Measurements from ENCODE around the gene SLC12A7.

SLC12A7 gene

DNA sequence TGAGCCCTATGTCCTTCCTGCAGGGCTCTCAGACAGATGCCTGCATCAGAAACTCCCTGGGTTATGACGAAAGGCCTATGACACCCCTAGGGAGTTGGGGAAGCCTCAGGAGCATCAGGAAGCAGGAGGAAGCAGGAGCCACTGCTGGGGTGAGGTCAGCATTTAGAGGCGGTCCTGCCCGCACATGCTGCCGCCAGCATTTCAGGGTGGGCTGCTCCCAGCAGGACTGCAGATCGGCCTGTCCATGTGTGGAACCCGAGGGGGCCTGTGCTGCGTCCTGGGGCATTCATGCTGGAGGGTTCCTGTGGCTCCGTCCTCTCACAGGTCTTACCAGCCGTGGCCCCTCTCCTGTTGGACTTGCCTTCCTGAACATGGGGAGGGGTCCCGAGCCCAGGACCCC, 96.4 kb downstream of the SLC12A7 start:
- DNase-seq = no peak

DNA sequence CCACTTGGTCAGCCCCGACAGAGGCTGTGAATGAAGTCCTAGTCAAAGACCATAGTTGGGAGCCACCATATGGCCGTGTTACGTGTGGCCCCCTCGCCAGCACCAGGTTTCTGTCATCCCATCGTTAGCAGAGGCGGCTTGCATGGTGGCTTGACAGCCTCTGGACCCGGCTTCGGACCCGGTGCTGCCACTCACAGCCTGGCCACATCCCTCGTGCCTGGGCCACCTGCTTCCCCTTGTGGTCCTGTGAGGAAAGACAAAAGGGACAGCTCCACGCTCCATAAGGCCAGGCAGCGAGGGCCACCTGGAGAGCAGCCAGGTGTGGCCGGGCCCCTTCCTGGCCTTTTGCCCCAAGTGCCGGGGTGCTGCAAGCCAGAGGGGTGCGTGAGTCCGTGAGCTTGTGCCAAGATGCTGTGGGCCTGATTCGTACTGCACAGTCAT, 97.1 kb downstream of the SLC12A7 start:
- no peak for DNase-seq

DNA sequence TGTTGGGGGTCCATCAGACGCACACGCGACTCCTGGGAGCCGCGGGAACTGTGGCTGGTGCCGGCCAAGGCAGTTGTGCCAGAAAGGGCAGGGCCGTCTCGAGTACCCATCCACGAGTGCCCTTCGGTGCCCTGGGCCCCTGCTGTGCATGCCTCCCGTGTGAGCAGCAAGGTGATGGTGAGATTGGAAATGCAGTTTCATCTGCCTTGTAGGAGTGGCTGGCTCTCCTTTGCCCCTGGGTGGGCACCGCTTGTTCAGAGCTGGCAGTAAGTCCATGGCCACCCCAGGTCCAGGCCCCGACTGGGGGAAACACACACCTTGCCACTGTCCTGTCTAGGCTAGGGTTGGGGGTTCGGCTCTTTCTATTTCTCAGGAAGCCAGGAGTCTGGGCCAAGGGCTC, 97.5 kb downstream of the SLC12A7 start:
- no peak for DNase-seq

DNA sequence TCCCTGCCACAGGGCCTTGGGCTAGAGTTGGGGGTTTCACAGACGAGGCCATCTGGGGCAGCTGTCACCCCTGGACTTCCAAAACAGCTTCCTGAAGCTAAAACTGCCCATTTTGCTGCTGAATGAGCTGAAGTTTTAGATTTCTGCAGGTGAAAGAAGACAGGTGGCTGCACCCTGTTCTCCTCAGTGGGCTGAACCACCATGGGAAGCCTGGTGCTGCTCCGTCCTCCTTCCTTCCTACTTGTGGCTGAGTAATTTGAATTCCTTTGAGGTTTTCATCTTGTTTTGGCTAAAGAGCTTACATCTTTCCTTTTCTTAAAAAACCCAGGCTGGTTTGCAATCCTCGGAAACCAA, 97.9 kb downstream of the SLC12A7 start:
- DNase-seq = no peak

DNA sequence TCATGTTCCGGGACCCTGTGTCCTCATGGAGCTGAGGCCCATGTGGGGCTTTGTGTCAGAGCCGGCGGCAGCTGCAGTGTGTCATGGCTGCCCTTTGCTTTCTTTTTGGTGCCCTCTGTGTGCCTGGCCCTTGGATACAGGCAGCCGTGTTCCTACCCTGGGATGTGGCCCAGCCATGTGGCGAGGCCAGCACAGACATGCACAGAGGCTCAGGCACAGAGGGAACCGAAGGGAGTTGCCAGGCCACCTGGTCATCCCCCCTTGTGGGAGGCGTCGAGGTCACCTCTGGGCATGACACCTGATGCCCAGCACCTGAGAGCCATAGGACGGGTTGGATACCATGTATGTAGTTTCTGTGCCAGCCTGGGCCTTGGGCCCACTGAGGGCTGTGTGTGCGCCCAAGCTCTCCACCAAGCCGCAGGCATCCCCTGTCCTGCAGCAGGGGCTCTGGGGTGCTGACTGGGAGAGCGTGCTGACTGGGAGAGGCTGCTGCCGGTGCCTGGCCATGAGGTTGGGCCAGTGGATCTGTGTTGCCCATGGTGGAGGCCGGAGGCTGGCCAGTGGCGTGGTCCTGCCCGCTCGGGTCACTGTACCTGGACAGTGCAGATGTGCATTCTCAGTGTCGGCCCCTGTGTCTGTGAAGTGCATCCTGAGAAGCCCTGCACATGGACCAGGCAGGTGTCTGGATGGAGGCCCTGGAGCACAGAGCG, 98.5 kb downstream of the SLC12A7 start:
- DNase-seq = no peak

DNA sequence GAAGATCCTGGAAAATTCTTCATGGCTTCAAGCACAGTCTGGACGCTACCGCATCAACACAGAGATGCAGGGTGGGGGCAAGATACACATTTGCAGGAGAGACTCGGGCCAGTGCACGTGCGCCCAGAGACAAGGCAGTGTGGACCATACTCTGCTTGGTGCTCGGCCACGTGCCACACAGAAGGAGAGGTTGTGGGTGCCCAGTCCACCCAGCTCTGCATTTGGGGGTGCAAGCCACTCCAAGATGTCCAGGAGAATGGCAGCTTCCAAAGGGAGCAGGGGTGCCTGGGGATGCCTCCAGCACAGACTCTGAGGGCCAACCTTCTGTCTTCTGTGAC, 99.0 kb downstream of the SLC12A7 start:
- DNase-seq = no peak

DNA sequence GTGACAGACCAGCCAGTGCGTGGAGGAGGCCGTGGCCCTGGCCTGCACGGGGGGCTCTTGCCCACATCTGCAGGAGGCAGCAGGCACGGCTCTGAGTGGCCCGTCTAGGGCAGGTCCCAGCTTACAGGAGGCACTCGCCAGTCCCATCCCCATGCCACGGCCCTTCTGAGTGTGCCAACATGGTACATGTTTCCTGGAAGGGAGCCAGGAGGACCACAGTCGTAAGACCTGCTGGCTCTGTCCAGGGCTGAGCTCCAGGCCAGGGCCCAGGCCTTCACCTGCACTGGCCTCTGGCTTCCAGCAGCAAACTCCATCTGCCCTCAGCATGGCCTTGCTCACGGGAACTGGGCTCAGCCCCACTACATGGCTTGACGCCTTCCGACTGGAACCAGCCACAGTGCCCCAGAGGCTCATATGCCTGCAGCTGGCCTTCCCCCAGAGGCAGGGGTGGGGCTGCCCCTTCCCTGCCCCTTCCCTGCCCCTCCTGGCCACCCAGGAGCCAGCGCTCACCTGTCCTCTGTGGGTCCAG, 99.5 kb downstream of the SLC12A7 start:
- no peak for DNase-seq

DNA sequence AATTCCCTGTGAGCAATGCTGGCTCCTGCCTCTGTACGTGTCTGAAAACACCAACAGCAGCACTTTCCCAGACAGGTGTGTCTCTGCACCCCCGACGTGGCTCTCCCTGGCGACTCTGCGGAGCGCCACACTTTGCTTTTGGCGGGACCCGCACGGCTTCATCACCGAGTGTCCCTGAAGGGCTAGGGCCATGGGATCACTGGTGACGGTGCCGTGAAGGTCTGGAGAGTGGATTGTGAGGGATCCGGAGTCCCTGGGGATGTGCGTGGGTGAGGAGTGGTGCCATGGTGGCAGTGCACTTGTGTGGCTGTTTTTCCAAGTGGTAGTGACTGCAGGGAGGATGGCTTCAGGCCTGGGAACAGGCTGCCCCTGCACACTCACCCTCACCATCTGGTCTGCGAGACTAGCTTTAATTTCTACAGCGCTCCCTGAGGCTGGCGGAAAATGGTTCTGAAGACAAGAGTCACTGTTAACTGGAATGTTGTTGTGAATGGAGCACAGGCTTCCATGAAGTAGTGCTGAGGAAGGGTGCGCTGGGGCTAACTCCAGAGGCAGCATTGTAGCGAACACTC, 100.0 kb downstream of the SLC12A7 start:
- DNase-seq = no peak

DNA sequence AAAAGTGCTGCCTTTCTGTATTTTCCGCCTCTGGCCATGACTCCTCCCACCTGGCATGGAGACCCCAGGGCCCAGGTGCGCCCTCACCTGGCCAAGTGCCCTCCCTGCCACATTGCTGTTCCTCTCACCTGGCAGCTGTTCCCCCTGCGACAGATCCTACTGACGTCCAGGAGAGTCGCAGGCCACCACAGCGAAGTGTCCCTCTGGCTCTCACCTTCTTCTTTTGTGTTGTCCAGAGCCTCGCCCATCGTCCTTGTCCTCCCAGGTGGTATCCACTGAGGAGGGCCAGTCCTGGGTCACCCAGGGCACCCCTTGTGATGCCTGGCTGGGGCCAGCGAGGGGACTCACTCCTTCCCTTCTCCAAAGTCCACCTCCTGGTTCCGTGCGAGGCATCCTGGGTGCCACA, 100.6 kb downstream of the SLC12A7 start:
- DNase-seq = peak; percentile 41

DNA sequence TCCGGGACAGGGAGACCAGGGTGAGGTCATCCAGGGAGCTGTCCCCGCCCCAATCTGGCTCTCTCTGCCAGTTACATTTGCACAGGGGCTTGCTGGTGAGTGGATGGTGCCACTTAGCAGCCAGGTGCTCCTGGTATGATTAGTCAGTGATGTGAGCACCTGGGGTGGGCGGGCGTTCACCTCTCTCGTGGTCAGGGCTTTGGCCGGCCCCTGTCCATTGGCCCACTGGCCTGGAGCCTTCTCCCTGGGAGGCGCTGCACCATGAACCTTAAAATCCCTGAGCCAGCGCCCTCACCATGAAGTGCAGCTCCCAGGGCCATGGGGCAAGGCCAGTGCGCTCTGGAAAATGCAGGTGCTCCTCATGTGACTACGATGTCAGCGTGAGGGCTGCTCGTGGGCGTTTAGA, 101.2 kb downstream of the SLC12A7 start:
- no peak for DNase-seq

DNA sequence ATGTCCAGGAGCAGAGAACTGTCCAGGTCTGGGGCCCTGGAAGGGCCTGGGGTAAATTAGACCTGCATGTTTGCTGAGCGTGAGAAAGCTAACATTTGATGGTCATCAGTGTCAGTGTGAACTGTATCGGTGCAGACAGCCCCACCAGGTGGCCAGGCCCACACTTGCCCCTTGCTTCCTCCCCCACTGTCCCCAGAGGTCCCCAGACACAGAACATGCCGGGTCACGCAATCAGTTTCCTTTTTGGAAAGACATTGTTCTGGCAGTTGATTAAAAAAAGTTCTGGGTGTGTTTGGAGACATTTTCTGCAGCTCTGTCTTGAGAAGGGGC, 101.7 kb downstream of the SLC12A7 start:
- DNase-seq = no peak

DNA sequence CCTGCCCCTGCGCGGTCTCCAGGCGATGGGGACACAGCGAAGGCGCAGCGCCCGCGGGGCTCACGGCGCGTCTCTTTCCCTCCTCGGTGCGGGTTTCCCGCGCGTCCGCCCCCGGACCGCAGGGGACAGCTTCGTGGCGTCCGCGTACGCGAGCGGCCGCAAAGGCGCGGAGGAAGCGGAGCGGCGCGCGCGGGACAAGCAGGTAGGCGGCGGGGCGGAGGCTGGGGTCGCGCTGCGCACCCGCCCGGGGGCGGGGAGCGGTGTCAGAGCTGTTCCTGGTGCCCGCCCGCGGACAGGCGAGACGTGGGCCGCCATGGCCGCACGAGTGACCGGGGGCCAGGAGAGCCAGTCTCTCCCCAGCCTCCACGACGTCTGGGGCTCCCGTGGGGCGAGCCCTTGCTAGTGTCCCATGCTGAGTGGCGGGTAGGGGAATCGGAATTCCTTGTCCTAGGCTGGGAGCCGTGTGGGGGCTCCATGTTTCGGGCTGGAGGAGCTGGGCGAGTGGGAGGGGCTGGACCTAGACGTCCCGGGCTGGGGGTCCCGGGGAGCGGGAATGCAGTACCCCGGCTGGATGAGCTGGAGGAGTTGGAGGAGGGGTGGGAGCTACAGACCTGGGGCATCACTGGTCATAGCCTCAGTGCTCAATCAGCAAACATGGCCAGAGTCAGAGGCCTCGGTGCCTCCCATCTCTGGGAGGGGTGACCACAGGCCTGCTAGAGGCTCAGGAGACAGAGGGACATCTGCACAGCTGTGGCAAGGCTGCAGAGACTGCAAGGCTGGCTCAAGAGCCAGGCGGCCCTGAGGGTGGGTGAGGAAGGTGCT, 102.3 kb downstream of the SLC12A7 start:
- no peak for DNase-seq

DNA sequence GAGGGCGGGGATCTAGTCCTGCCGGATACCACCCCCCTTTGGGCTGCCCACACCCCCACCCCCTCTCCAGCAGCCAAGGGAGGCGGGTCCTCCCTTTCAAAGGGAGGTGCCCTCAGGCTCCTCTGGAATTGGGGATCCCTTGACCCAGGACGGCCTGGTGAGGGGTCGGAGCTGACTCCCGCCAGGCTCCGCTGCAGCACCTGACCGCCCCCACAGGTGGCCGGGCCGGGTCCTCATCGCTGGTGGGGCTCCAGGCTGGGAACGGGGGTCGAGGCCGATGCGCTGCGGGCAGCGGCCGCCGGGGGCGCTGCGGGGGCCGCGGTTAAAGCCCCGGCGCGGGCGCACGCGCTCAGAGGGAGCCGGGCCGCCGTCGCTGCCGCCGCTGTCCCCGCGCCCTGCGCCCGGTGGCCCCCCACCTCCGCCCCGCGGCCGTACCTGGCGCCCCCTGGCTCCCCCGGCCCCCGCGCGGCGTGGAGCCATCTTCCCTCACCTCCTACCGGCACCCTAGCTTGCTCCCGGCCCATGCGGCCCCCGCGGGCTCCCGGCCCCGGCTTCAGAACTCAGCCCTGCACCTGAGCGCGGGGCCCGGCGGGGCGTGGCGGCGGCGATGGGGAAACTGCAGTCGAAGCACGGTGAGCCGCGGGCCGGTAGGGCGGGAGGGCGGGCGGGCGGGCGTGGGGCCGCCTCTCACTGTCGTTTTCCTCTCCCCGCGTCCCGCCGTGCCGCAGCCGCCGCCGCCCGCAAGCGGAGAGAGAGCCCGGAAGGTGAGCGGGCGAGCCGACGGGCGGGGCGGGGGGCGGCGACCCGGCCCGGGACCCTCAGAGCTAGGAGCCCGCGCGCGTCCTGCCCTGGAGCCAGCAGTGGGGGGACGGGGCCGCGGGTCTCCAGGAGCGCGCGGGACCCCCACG, 103.2 kb downstream of the SLC12A7 start, which contains the start of gene NKD2:
Gene NKD2, plus strand, starts transcription at position 352 of the 908 bp plus-strand sequence. Its CDS starts 256 bp downstream, at position 608.
- no peak for DNase-seq

DNA sequence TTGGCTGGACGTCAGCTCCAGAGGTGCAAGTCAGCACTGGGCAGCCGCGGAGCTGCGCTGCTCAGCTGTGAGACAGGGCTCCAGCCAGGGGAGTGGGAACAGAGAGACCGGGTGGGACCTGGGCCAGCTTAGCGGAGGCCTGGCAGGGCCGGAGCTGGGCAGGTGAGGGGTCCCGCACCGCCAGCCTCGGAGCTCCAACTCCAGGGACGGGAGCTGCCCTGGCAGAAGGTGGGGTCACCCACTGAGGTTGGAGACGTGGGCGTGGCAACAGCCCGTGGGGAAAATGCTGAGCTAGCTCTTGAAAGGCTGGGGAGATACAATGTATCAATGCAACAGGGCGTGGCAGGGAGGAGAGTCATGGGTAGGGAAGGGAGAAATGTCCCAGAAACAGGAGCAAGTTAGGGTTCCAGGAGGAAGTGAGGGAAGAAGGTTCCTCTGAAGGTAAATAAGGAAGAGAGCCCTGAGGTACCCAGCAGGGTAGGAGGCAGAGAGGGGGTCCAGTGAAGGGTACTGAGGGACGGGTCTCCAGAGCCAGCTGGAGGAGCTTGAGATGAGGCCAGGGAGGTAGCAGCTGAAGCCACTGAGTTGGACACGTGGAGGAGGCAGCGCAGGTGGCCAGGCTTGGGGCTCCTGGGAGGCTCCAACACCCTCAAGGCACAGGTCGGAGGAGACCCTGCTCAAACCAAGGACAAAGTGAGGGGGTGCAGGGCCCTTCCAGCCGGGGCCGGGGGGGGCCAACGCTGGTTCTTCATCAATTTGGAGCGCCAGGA, 104.0 kb downstream of the SLC12A7 start:
- DNase-seq = no peak

DNA sequence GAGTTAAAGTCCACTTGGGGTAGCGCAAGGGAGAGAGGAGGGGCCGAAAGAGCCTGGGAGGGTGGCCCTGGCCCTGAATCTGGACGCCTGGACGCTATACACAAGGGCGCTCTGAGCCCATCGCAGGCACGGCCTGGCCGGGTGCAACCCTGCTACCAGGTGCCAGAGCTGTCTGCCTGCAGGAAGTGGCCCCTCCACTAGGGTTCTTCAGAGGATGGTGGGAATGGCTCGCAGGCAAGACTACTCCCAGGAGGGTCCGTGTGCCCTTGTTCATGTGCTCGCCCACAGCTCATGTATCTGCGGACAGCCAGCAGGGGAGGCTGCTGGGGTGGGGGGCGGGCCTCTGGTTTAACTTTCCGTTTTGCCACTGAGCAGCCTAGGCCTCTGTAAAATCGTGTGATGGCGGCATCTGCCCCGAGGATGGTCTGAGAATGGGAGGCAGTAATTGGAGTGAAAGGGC, 104.6 kb downstream of the SLC12A7 start:
- DNase-seq = no peak

DNA sequence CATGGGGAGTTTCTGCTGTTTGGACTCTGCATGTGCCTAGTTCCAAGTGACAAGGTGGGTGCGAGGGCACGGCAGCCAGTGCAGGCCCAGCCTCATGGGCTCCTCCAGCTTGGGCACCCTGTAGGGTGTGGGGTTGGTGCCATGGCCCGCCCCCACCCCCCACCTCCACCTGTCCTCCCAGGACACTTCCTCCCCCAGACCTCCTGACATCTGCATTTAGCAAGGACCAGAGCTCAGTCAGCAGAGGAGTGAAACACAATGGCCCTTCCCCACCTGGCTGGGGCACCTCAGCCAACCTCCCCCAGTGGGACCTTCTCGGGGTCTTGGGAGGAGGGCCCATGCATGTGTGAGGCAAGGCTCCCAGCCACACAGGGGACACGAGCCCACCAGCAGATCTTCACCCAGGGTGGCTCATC, 105.2 kb downstream of the SLC12A7 start:
- no peak for DNase-seq

DNA sequence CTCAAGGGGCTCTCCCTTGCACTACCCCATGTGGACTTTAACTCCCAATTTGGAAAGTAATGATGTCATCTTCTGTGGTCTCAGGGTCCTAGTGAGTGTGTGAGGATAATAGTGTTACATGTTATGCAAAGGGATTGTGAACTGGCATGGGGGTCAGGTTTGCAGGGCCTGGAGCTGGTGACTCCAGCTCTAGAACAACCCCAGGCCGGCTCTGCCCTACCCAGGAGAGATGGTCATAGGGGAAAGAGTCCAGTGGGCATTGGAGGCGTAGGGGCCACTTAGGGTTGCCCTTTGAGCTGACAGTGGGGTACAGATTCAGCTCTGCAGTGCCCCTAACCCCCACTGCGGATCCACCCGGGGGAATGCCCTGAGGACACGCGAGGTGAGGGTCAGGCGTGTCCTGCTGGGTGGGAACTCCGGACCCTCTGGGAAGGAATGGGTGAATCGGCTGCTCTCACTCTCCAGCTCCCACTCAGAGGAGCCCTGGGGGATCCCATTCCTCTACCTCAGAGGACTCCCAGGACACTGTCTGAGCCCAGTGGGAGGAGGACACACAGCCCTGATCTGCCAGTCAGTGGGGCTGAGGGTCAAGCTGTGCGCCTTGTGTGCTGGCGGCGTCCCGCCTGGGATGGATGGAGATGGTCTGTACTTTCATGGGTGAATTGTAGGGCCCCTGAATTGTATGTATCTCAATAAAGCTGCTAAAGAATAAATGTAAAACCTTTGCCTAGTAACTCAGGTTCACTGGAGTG, 105.8 kb downstream of the SLC12A7 start:
- DNase-seq = no peak

DNA sequence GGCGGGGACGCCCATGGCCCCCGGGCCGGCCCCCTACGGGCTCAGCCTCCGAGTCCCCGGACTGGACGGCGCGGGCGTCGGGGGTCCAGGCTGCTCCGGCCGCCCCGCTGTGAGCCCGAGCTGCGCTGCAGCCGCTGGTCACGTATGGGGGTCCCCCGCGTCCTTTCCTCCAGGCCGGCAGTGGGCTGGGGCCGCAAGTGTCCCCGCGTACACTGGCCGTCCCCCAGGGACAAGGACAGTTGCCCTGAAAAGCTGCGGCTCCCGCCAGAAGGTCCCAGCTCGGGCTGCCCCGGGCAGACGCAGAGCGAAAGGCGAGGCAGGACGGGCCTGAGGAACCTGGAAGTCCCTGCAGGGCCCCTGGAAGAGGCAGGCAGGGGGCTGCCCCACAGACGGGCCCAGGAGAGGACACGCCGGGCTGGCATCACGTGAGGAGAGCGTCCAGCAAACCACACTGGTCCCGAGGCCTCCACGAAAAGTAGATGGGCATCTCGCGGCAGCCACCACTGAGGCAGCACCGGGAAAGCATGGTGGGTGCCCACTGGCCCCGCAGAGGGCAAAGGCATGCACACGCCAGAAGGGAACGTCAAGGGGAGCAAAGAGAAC, 106.5 kb downstream of the SLC12A7 start:
- no peak for DNase-seq

DNA sequence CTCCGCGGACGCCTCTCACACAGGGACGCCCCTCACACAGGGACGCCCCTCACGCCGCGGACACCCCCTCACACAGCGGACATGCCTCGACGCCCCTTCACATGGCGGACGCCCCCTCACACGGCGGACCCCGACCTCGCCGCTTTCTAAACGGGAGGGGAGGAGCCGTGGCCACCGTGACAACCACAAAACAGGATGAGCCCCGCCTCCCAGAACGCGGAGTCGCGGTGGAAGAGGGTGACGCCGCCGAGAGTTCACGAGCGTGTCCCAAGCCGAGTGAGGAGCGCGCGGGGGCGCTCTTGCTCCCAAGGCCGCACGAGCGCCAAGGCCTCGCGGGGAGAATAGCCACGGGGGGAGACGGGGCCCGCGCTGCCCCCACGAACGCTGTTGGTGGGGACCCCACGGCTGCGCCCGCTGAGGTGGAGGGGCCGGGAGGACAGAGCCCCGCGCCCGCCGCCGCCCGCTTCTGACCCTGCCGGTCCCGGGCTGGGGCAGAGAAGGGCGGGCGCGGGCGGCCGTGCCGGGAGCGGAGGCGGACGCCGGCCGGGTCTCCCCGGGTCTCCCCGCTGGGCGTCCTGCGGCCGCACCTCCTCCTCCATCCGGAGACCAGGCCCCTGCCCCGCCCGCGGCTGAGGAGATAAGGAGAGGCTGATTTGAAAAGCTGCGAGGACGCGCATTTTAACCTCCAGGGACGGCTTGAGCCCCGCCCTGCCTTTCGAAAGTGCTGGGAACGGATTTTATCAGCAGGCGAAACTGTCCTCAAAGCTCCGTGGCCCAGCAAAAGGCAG, 107.2 kb downstream of the SLC12A7 start:
- DNase-seq = peak; percentile 71
